DND-41 (cell line): ENCODE data around the gene NBAS.

Source experiments
- CTCF ChIP-seq: IDR thresholded peaks from 2 replicates; pipeline ENCODE4 v1.5.1; 2012; ENCODE audit warnings: borderline replicate concordance, low read length, moderate library complexity, mild to moderate bottlenecking; ENCODE audit not compliant: poor library complexity, severe bottlenecking; ENCODE audit errors: extremely low read depth
- EZH2 ChIP-seq: IDR thresholded peaks from 3 replicates; pipeline ENCODE4 v1.6.1; 2012; ENCODE audit warnings: borderline replicate concordance, low read depth, mild to moderate bottlenecking, moderate library complexity, low read length, inconsistent platforms; ENCODE audit not compliant: severe bottlenecking

- TF ChIP-seq CTCF (no peak), EZH2 (no peak)
These were observed 253.6 kb downstream of the NBAS start for GRCh38 chr2:15307526-15307925.
